ENCODE measurements around the gene RBM25.
A peak's percentile ranks its signal among the peaks of the same experiment; 100 is the strongest.
"Not testable (repeated sequence)": the region's sequence is repeated elsewhere in the genome, so short reads cannot be mapped to it uniquely, and the experiment has no call there.

Gene RBM25

GRCh38 chr14:73058224-73058921 is at the start of gene RBM25:
Gene RBM25 (plus strand): TSS chr14:73058534. CDS start chr14:73071642, 13,108 bp downstream.
- DNase-seq: peak; percentile 99 to 100 (median 100)

- not testable (repeated sequence) for DNase-seq
These were observed 47.1 kb upstream of the RBM25 start for GRCh38 chr14:73011189-73011588.

- DNase-seq: no peak
These were observed 44.2 kb upstream of the RBM25 start for GRCh38 chr14:73014105-73014504.

- DNase-seq: not testable (repeated sequence)
These were observed 42.8 kb upstream of the RBM25 start for GRCh38 chr14:73015552-73015951.

- not testable (repeated sequence) for DNase-seq
These were observed 42.3 kb upstream of the RBM25 start for GRCh38 chr14:73016011-73016410.

- DNase-seq: no peak
These were observed 36.3 kb upstream of the RBM25 start for GRCh38 chr14:73022051-73022450.

GRCh38 chr14:73025544-73025943 is 32.8 kb upstream of the RBM25 start:
- DNase-seq: no peak

GRCh38 chr14:73026243-73026844 is 32.0 kb upstream of the RBM25 start:
- peak in 1 of 3 experiments; percentile 49 for DNase-seq

- DNase-seq: peak; percentile 97 to 99 (median 97)
These were observed 31.3 kb upstream of the RBM25 start, which contains the start of gene ZFYVE1 for GRCh38 chr14:73026845-73027542. Gene ZFYVE1 (minus strand): TSS chr14:73027106. CDS start chr14:73024508, 2,598 bp downstream.

GRCh38 chr14:73027546-73027945 is 30.8 kb upstream of the RBM25 start:
- no peak for DNase-seq

GRCh38 chr14:73027984-73028383 is 30.4 kb upstream of the RBM25 start:
- no peak for DNase-seq

GRCh38 chr14:73036706-73037450 is 21.5 kb upstream of the RBM25 start:
- not testable (repeated sequence) for DNase-seq

- no peak for DNase-seq
These were observed 10.5 kb upstream of the RBM25 start for GRCh38 chr14:73047808-73048207.

- no peak for DNase-seq
These were observed 8.9 kb upstream of the RBM25 start for GRCh38 chr14:73049428-73049827.

GRCh38 chr14:73055251-73055650 is 3.1 kb upstream of the RBM25 start:
- no peak for DNase-seq

- no peak for DNase-seq
These were observed 450 bp upstream of the RBM25 start for GRCh38 chr14:73057944-73058223.

- peak in 1 of 3 experiments; percentile 79 for DNase-seq
These were observed 764 bp downstream of the RBM25 start for GRCh38 chr14:73058922-73059673.

GRCh38 chr14:73069585-73069984 is 11.3 kb downstream of the RBM25 start:
- no peak for DNase-seq

GRCh38 chr14:73091044-73091443 is 32.7 kb downstream of the RBM25 start:
- DNase-seq: no peak

- no peak for DNase-seq
These were observed 39.1 kb downstream of the RBM25 start for GRCh38 chr14:73097421-73097820.

GRCh38 chr14:73100334-73100733 is 42.0 kb downstream of the RBM25 start:
- no peak for DNase-seq

- DNase-seq: no peak
These were observed 44.6 kb downstream of the RBM25 start for GRCh38 chr14:73102806-73103497.
